Ramos (cell line): Measurements from ENCODE around the gene CDC42EP2.
"Not testable (repeated sequence)": the region's sequence is repeated elsewhere in the genome, so short reads cannot be mapped to it uniquely, and the experiment has no call there.

Experiments used
- in situ Hi-C: fragments of 300-500 bp; cut with MboI; formaldehyde crosslinking; loops from one replicate; pipeline ENCODE4 v1.14.3; 2022; ENCODE audit warnings: low sequenced_read_pairs; ENCODE audit not compliant: unreplicated experiment

CDC42EP2 gene

GRCh38 chr11:65316227-65317024 is 1.8 kb downstream of the CDC42EP2 start:
- in situ Hi-C loops = no loop called here

- in situ Hi-C loops = no loop called here
Measured at GRCh38 chr11:65317025-65317786, 2.5 kb downstream of the CDC42EP2 start.

- in situ Hi-C loops = no loop called here
Measured at GRCh38 chr11:65320386-65321075, 5.9 kb downstream of the CDC42EP2 start.

- in situ Hi-C loops = no loop called here
Measured at GRCh38 chr11:65321076-65321475, 6.4 kb downstream of the CDC42EP2 start.

- in situ Hi-C loops = no loop called here
Measured at GRCh38 chr11:65321828-65322485, 7.3 kb downstream of the CDC42EP2 start.

- in situ Hi-C loops = no loop called here
Measured at GRCh38 chr11:65323813-65324212, 9.1 kb downstream of the CDC42EP2 start.

- in situ Hi-C loops = no loop called here
Measured at GRCh38 chr11:65325435-65325834, 10.8 kb downstream of the CDC42EP2 start.

- in situ Hi-C loops = no loop called here
Measured at GRCh38 chr11:65327021-65327420, 12.4 kb downstream of the CDC42EP2 start.

GRCh38 chr11:65329478-65329877 is 14.8 kb downstream of the CDC42EP2 start:
- in situ Hi-C loops = no loop called here

GRCh38 chr11:65329944-65330403 is 15.3 kb downstream of the CDC42EP2 start:
- in situ Hi-C loops = no loop called here

GRCh38 chr11:65330544-65330943 is 15.9 kb downstream of the CDC42EP2 start:
- in situ Hi-C loops = no loop called here

- in situ Hi-C loops = not testable (repeated sequence)
Measured at GRCh38 chr11:65332591-65332990, 17.9 kb downstream of the CDC42EP2 start.

GRCh38 chr11:65334696-65335295 is 20.1 kb downstream of the CDC42EP2 start:
- in situ Hi-C loops = no loop called here

- in situ Hi-C loops = no loop called here
Measured at GRCh38 chr11:65338676-65339075, 24.0 kb downstream of the CDC42EP2 start.

- in situ Hi-C loops = no loop called here
Measured at GRCh38 chr11:65340226-65340625, 25.6 kb downstream of the CDC42EP2 start.

GRCh38 chr11:65341856-65342255 is 27.2 kb downstream of the CDC42EP2 start:
- in situ Hi-C loops = no loop called here

GRCh38 chr11:65351511-65351910 is 36.8 kb downstream of the CDC42EP2 start:
- in situ Hi-C loops = no loop called here

- in situ Hi-C loops = no loop called here
Measured at GRCh38 chr11:65352783-65353182, 38.1 kb downstream of the CDC42EP2 start.

- in situ Hi-C loops = no loop called here
Measured at GRCh38 chr11:65353376-65353775, 38.7 kb downstream of the CDC42EP2 start.

- in situ Hi-C loops = no loop called here
Measured at GRCh38 chr11:65353900-65354264, 39.2 kb downstream of the CDC42EP2 start.
